AG08396 (cell line): Measurements from ENCODE around the gene COQ10B.
A peak's percentile ranks its signal among the peaks of the same experiment; 100 is the strongest.
"Not testable (repeated sequence)": the region's sequence is repeated elsewhere in the genome, so short reads cannot be mapped to it uniquely, and the experiment has no call there.

Experiments used
- DNase-seq: peaks from one replicate; pipeline ENCODE4 v3.0.0; 2012; ENCODE audit warnings: low spot score, mixed read lengths

Gene COQ10B

DNA sequence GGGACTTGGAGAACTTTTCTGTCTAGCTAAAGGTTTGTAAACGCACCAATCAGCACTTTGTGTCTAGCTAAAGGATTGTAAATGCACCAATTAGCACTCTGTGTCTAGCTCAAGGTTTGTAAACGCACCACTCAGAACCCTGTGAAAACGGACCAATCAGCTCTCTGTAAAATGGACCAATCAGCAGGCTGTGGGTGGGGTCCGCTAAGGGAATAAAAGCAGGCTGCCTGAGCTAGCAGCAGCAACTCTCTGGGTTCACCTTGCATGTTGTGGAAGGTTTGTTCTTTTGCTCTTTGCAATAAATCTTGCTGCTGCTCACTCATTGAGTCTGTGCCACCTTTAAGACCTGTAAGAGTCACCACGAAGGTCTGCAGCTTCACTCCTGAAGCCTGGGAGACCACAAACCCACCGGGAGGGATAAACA is 2.4 kb upstream of the COQ10B start:
- not testable (repeated sequence) for DNase-seq

DNA sequence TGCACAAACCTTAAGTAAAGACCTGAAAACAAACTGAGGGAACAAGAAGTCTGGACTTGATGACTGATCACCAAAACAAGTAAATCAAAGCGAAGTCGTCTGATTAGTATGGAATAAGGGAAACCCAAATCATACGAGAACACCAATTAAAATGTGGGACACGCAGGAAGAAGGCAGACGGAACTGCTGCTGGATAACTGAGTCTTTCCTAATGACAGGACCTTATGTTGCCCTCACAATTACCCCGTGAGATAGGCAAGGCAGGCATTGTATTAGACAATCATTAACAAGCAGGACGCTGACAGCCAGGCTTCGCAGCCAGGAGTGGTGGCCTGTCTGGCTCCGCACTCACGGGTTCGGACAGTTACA is 614 bp upstream of the COQ10B start:
- no peak for DNase-seq

DNA sequence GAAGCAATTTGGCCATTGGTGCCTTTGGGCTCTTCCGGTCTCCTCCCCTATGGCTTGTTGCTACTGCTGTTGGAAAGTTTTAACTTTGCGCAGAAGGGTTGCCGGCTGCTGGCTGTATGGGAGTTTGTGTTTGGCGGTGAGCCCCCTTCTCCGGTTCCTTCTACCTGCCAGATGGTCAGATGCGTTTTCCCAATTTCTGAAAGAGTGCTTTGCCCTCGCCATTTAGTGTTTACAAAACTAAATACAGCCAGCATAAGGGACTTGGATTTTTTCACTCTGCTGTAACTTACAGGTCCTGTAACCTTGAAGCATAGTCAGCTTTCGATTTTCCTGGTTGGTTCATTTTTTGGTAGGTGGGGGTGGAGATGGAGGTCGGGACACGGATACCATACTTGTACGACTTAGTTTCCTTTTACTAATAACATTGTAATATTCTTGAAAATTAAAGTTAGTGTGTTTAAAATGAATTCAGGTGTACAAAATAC is 604 bp downstream of the COQ10B start:
- DNase-seq, result peak; percentile 83

DNA sequence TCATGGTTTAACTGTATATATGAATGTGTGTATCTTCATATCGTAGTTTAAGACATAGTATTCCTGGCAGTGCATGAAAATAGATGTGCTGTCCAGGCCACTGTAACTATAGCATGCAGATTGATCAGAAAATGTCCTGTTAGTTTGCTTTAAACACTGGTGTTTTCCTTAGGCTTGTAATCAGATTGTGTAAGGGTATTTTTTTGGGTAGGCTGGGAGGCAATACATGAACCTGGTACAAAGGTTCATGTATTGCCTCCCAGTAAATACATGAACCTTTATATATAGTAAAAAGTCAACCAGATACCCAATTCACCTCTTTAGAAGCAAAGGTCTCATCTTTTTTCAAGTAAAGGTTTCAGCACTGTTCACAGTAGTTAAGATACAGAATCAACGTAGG is 1.6 kb downstream of the COQ10B start:
- no peak for DNase-seq

DNA sequence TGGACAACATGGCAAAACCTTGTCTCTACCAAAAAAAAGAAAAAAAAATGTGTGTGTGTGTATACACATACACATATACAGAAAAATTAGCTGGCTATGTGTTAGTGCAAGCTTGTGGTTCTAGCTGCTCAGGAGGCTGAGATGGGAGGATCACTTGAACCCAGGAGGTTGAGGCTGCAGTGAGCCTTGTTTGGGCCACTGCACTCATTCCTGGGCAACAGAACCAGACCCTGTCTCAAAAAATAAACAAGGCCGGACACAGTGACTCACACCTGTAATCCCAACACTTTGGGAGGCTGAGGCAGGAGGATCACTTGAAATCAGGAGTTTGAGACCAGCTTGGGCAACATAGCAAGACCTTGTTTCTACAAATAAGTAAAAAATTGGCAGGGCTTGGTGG is 2.1 kb downstream of the COQ10B start:
- no peak for DNase-seq

DNA sequence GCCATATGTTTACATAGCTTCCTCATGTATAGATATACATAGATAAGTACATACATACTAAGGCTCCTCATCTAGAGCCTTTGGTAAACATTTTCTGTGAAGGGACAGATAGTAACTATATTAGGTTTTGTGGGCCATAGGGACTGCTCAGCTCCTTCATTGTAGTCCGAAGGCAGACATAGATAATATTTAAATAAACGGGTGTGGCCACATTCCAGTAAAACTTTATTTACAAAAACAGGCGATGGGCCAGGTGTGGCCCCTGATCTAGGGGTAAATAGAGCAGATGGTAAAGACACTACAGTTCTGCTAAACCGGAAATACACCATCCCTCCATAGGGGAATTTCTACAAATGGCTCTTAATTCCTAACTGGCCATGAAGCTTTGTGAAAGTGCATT is 7.3 kb downstream of the COQ10B start:
- no peak for DNase-seq

DNA sequence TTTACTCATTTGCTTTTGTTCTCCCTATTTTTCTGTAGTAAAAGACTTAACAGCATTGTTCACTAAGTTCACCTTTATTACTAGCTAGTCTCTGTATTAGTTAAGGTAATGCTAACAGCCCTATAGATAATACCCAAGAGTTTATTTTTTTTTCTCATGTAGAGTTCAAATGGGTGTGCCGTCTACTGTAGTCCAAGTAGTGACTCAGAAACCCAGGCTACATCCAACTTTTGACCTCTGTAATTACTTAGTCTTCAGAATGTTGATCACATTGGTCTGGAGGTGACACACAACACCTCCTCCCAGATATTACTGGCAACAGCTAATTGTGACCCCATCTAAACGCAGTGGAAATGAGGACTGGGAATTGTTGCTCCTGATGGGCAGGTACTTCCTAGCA is 7.7 kb downstream of the COQ10B start:
- DNase-seq, result no peak

DNA sequence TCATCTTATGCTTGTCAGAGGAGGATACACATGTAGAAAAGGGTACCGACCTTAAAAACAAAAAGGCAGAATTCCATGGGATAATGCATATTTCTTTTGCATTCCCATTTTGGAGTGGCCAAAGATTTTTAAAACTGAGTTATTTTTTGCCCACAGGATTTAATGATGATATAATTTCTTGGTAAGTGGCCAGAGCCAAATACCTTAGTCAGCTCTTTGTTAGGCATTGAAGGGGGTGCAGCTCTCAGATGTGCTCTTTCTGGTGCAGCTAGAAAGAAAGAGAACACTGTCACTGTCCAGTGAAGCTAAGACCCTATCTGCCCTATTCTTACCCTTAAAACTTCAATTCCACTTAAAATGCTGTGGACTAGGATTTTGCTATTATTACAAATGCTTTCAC is 10.8 kb downstream of the COQ10B start:
- DNase-seq, result no peak

DNA sequence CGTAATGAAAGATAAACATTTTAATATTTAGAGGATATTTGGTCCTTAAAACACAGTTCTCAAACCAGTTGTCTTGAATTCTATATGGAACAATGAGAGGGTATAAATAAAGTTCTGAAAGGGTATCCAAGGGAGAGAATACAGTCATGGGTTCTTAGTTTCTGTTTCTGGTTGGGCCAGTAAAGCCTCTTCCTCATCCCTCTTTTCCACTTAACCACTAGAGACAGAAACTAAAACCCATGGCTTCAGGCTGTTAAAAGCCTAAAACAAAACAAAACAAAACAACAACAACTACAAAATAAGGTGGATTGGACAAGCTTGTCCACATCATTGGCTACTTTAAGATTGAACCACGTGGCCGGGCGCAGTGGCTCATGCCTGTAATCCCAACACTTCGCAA is 18.8 kb downstream of the COQ10B start:
- DNase-seq, result no peak

DNA sequence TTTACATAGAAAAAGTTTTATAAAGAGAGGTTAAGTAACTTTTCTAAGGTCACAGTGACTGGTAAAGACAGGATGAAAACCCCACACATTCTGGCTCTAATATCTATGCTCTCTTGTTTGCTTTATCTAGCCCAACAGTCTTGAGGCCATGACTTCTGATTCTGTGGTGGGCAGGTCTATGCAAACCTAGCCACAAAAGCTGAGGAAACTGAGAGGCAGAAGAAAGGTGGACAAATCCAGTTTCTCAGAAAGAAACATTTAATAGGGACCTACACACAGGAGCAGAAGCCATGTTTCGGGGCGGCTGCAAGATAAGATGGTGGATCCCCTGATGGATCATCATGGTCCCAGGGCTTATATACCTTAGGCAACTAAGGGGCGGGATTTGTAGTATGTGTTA is 24.4 kb downstream of the COQ10B start:
- DNase-seq, result no peak

DNA sequence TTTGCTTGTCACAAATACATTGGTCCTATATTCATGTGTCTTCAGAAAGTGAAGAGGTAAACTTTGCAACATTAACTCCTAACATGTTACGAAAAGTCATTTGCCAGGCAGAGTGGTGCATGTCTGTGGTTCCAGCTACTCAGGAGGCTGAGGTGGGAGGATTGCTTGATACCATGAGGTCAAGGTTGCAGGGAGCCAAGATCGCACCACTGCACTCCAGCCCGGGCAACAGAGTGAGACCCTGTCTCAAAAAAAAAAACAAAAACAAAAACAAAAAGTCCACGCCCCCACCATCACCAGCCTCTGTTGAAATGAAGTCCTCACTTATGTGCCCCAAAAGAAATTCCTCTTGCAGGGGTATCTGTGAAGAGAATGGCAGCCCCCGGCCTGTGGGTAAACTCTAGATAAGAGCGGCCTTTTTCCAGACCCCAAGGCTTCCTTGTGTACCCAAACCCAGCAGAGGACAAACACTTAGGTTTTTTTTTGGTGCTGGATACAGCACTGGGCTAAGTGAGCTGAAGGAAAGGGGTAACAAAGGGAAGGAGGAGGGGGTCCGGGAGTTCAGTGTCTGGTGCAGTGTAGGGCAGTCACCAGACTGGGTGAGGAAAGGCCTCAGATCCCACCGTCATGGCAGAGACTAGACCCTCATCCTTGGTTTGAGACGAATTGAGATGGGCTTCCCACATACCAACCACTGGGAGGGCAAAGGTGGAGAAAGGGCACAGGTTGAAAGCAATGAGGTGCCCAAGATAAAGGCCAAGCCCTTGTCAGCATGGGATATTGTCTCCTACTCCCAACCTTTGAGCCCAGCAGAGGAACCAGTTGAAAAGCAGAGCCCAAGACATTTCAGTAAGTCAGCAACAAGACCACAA is 27.0 kb downstream of the COQ10B start:
- DNase-seq, result no peak

DNA sequence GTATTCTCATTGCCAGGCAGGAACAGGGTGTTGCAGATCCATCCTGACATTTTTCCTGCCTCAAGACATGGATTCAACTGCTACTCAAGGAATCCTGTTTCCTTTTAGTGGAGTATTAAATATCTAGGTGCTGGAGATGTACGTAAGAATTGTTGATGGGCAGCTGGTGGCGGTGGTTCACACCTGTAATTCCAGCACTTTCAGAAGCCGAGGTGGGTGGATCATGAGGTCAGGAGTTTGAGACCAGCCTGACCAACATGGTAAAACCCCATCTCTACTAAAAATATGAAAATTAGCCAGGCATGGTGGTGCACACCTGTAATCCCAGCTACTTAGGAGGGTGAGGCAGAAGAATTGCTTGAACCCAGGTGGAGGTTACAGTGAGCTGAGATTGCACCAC is 30.9 kb downstream of the COQ10B start:
- DNase-seq, result not testable (repeated sequence)

DNA sequence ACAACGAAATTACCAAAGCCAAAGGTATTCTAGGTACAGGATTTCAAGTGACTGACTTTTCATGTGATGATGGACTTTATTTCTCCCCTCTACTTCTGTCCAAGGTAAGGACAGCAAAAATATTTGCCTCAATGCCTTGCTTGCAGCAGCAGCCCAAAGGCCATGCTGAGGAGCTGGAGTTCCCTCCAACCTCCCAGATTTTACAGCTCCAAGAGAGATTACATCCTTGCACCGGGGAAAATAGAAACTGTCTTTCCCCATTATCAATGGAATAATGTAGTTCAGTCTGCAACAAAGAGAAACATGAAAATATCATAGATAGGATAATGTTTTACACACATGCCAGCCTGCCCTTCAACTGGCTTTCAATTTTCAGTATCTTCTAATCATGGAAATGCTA is 32.8 kb downstream of the COQ10B start:
- DNase-seq, result no peak

DNA sequence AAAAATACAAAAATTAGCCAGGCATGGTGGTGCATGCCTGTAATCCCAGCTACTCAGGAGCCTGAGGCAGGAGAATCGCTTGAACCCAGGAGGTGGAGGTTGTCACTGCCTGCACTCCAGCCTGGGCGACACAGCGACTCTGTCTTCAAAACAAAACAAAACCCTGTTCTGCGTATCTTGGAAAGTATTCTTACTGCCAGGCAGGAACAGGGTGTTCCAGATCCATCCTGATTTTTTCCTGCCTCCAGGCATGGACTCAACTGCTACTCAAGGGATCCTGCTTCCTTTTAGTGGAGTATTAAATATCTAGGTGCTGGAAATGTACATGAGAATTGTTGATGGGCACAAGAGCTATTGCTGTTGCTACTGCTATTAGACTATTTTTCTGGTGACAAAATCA is 34.0 kb downstream of the COQ10B start:
- no peak for DNase-seq

DNA sequence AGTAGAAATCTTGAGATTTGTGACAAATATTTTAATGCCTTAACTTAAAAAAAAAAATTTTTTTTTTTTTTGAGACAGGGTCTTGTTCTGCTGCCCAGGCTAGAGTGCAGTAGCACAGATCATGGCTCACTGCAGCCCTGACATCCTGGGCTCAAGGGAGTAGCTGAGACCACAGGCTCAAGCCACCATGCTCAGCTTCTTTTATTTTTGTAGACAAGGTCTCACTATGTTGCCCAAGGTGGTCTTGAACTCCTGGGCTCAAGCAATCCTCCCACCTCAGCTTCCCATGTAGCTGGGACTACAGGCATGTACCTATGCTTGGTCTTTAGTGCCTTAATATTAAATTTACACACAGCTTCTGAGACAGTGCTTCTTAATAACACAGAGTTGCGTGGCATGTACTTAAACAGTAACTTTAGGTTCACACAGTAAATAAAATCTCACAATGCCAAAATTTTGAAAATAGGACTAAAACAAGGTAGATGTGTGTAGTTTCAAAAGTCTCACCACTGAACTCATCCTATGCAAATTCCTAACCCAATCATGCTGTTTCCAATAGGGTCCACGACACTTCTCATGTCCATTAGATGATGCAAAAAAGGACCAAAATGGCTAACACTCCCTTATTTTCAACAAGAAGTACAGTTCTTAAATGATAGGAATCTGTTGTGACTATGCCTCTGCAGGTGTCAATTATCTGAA is 42.2 kb downstream of the COQ10B start:
- no peak for DNase-seq

DNA sequence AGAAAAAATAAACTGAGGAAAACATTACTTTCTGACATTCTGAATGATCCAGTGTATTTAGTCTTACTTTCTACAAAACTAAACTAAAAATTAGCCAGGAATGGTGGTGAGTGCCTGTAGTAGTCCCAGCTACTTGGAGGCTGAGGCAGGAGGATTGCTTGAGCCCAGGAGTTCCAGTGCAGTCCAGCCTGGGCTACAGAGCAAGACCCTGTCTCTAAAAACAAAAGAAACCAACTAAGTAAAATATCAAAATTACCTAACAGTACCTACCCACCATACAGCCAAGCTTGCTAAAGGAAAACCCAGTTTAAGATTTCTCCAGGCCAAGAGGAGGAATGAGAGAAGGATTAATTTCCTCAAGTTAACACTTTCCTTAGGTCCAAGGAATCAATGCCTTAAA is 43.3 kb downstream of the COQ10B start:
- no peak for DNase-seq

DNA sequence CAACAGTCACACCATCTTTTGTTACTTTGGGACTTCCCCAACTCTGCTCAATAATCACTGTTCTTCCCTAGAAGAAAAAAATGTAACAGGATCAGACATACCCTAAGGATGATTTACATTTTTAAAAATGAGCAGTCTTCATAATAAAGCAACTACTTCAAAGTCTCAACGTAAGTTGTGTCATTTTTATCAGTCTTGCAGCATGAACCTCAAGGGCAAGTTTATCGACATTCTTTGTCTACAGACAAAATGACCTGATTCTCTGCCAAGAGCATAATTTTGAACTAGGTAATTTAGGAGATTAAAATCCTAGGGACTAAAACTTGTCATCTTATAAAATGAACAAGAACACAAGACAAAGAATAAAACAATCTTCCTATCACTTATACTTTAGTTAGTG is 44.0 kb downstream of the COQ10B start:
- DNase-seq, result no peak

DNA sequence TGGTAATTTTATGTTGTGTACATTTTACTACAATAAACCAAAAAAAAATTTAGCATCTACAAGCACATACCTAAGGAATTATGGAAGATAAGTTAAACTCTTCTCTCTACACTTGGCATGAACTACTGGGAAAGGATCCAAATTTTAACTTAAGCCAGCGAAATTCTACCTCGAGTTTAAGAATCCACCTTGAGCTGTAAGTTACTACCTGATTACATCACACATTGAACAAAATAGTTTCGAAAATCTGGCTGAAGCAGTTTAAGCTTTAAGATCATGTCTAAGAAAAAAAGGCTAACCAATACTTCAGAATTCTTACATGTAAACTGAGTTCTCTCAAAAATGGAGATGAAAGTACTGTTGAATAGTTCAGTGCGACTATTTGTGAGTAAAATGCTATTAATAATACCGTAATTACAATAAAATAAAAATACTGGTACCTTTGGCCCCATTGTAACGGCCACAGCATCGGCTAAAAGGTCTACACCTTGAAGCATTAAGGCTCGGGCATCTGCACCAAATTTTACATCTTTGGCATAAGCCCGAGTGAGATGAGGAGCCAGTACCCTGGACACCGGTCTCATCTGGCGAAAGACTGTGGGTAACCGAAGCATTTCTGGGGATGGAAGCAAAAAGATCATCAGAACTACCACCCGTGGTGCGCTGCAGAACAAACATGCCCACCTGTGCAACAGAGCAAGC is 45.0 kb downstream of the COQ10B start:
- DNase-seq, result no peak

DNA sequence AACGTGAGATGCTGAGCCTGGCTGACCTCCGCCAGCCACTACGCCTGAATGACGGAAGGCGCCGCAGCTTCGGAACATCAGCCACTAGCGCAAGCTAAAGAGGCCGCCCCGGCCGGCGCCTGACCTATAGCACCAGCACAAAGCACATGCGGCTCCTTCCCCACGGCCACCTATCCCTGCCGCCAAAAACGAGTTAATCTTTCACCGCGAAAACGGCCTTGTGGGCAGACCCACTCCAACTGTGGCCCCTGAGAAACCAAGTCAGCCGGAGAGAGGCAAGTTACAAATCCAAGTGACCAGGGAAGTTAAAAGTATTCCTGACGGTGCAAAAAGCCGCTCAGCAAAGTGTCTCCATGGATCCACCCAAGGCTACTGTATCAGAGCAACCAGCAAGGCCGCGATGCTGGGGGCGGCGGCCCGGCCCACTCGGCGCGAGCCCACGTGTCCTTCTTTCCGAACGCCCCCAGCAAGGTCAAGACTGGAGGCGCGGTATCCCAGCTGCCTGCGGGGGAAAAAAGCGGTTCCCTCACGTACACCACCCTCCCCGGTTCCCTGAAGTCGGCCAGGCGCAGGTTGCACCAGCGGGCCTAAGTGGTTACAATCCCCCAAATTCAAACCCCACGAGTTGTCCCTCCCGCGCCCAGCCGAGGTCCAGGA is 45.7 kb downstream of the COQ10B start:
- DNase-seq, result peak; percentile 50

DNA sequence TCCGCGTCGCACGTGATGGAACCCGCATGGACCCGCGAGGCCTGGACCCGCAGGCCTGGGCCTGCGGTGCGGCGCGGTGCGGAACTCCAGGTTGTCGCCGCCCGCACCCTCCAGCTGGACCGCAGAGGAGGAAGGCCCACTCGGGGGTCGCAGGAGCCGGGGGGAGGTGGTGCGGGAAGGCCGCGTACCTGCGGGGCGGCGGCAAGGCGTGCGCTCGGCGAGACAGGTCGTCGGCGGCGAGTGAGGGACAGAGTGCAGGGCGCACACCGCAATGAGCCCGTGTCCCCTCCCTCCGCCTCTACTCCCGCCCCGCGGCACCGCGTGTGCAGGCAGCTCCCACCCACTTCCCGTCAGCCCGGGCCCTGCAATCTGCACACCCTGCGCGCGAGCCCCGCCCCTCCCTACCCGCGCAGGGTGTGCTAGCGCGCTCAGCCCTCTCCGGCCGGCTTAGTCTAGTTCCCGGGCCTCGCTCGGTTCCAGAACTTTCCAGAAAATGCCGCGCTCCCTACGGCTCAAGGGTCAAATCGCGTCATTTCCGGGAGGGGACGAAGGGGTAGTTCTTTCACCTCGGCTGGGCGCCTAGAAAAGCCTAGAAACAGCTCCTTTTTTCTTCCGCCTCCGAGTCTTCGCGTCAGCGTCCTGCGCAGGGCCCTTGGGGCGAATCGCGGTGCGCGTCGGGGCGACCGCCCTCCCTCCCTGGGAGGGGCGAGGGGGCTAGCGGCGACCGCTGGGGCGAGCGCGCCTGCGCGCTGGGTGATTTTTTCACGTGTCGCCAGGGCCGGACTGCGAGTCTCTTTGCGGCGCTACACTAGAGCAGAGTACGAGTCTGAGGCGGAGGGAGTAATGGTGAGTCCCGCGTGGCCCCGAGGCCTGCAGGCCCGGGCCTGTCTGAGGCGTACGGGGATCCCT is 46.5 kb downstream of the COQ10B start, which contains the start of the genes HSPD1 and HSPE1:
HSPD1 (minus strand) TSS at position 247 of the 909 bp plus-strand sequence. CDS start 992 bp downstream, outside the sequence.
HSPE1 (plus strand) TSS at position 786 of the 909 bp plus-strand sequence; CDS start at position 844, 58 bp downstream.
- DNase-seq, result peak; percentile 98
